GM21423 (cell line): Measurements from ENCODE around the gene VIPAS39.

Experiments used
- ATAC-seq: cut with Tn5 transposase; IDR thresholded peaks from one replicate; pipeline ENCODE4 v1.9.1; 2021; ENCODE audit warnings: mild to moderate bottlenecking, moderate library complexity; ENCODE audit not compliant: unreplicated experiment

The VIPAS39 gene

GRCh38 chr14:77406718-77407117 is 50.7 kb downstream of the VIPAS39 start:
- no peak for ATAC-seq

GRCh38 chr14:77406086-77406485 is 51.3 kb downstream of the VIPAS39 start:
- no peak for ATAC-seq

GRCh38 chr14:77403768-77404167 is 53.6 kb downstream of the VIPAS39 start:
- no peak for ATAC-seq

DNA sequence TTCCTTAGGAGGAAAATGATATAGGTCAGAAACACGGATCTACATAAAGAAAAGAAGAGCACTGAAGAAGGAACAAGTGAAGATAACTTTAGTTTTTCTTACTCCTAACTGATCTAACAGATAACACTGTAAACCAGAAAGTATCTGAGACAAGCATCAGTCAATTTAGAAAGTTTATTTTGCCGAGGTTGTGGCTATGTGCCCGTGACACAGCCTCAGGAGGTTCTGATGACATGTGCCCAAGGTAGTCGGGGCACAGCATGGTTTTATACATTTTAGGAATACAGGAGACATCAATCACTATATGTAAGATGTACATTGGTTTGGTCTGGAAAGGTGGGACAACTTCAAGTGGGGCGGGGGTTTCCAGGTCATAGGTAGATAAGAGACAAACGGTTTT is 57.2 kb downstream of the VIPAS39 start:
- ATAC-seq, result no peak

GRCh38 chr14:77390188-77390587 is 67.2 kb downstream of the VIPAS39 start:
- no peak for ATAC-seq

DNA sequence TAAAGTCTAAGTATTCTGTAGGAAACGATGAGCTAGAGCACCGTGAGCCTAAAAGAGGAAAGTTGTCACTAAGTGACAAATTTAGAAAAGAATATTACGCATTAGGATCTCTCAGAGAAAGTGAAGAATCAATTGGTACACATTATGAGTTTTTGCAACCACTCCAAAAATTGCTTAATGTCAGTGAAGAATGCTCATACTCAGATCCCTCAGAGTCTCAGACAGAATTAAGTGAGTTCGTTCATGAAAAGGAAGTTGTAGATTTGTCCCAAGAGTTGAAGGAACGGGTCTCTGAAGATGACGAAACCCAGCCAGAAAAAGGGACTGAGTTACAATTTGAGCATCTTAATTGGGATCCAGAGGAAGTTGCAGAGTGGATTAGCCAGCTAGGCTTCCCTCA is 78.7 kb downstream of the VIPAS39 start:
- ATAC-seq, result no peak

DNA sequence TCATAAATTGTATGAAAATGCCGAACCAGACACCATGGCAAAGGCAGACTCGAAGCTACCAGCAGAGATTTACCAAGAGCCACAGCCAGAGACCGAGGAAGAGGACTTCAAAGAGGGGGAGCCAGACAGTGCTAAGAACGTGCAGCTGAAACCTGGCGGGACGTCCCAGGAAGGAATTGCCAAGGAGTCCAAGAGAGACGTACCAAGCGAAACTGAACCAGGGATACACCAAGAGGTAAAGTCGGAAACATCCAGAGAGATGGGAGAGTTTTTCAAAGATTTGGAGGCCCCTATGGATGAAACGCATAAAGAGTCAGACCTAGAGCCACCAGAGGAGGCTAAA is 79.9 kb downstream of the VIPAS39 start:
- ATAC-seq, result no peak

DNA sequence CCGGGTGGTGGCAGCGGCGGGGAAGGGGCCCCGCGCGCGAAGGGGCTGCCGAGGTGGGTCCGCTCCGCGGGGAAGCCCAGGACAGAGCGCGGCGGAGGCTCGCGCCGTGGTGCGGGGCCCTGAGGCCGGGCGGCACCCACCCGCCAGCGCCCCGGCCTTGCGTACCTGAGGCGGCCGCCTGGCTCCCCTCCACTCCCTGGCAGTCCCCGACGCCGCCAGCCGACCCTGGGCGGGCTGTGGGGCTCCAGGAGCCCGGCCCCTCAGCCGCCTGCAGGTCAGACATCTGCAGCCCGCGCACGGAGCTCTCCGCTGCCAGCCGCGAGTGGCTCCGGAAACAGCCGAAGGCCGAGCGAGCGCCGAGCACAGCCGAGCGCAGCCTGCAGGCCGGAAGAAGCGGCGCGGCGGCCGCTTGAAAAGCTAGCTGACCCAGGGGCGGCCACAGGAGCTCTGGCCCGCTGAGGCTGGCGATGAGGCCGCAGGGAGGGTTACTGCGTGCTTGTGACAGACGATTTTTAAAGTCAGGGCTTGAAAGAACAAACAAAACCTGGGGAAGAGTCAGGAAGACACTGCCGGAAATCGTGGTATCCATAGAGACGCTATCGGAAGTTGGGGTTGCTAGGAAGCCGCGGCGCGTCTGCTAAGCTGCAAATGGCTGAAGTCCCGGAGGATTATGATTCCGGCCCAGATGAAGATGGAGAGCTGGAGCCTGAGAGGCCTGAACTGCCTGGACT is 80.5 kb downstream of the VIPAS39 start, which contains the start of the genes SAMD15 and TMED8:
SAMD15 (plus strand) TSS at position 609 of the 731 bp plus-strand sequence; CDS start at position 649, 40 bp downstream.
TMED8 (minus strand) TSS at position 324 of the 731 bp plus-strand sequence; CDS start at position 283, 41 bp downstream.
- peak; percentile 84 for ATAC-seq
